GM18867 (cell line): Measurements from ENCODE around the gene MCMBP.

ENCODE experiments used
- ATAC-seq: cut with Tn5 transposase; IDR thresholded peaks from one replicate; pipeline ENCODE4 v1.9.1; 2021; ENCODE audit warnings: mild to moderate bottlenecking, moderate library complexity; ENCODE audit not compliant: unreplicated experiment

The MCMBP gene

GRCh38 chr10:119786117-119786769, 86.4 kb downstream of the MCMBP start:
- no peak for ATAC-seq

DNA sequence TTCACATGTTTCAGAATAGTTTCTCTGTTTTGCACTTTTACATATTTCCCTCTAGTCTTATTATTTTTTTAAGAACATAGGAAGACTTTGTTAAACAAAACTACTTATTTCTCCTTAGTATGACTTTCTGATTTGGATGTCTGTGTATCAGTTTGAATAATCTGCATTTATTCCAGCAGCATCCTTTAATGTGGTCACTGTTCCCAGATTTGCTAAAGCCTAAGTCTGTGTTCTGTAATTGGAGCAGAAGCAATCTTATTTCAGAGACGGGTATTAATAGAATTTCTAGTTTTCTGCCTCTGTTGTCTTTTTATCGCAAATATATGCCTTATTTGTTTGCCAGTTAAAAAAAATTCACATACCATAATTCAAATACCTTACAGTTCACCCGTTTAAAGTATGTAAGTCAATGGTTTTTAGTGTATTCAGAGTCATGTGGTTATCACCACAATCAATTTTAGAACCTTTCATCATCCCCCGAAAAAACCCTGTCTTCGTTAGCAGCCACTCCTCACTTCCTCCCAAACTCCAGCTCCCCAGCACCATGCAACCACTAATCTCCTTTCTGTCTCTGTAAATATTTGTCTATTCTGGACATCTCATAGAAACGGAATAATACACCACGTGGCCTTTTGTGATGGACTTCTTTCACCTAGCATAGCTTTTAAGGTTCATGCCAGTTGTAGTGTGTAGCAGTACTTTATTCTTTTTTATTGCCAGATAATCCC, 88.1 kb downstream of the MCMBP start:
- ATAC-seq: peak; percentile 56

GRCh38 chr10:119783665-119784027, 89.0 kb downstream of the MCMBP start:
- ATAC-seq: no peak

GRCh38 chr10:119782981-119783664, 89.5 kb downstream of the MCMBP start:
- ATAC-seq: no peak

- no peak for ATAC-seq
Measured at GRCh38 chr10:119781498-119781897, 91.1 kb downstream of the MCMBP start.

DNA sequence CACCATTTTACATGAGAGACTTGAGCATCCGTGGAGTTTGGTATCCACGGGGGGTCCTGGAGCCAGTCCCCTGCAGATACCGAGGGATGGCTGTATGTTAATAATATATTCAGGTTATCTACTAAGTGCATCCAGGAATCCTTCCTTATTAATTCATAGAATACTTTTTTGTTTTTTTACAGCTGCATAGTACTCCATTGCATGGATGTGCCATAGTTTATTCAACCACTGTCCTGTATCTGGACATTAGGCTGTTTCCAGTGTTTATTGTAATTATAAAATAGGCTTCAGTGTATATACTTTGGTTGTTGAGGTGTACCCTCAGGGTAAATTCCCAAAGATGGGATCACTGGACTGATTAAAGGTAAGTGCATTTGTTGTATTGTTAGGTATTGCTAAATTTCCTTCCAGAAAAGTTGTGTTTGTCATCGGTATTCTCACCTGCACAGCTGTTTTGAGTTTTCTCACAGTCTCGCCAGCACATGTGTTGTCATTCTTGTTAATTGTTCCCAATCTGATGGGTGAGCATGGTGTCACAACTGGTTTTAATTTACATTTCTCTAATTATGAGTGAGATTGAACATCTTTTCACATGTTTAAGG, 91.7 kb downstream of the MCMBP start:
- ATAC-seq: no peak
